Skeletal muscle tissue (tissue), 4 donors: Measurements from ENCODE around the gene SLC25A52. TPM values are rescaled to one million over a fixed set of nuclear protein-coding genes. Genes with fewer than 3 reads are reported as not detected.

ENCODE experiments used
- H3K27ac ChIP-seq: one replicate; pipeline ENCODE4 v1.7.0; 2013; ENCODE audit warnings: mild to moderate bottlenecking, low read depth, low read length, inconsistent platforms
- H3K27me3 ChIP-seq, 3 donors: one replicate each; pipeline ENCODE4 v1.7.0; 2013; ENCODE audit warnings: low read length in 3 of 3; ENCODE audit not compliant: control insufficient read depth in 3 of 3, insufficient read depth in 3 of 3
- H3K36me3 ChIP-seq, 3 donors: one replicate each; pipeline ENCODE4 v1.7.0; 2013; ENCODE audit warnings: low read length in 3 of 3; ENCODE audit not compliant: control insufficient read depth in 3 of 3, insufficient read depth in 3 of 3
- H3K4me1 ChIP-seq, 3 donors: one replicate each; pipeline ENCODE4 v1.7.0; 2013; ENCODE audit warnings: low read length in 3 of 3, mild to moderate bottlenecking in 3 of 3; ENCODE audit not compliant: control insufficient read depth in 3 of 3, insufficient read depth in 3 of 3
- H3K4me3 ChIP-seq, 3 donors: one replicate each; pipeline ENCODE4 v1.7.0; 2013; ENCODE audit warnings: low read length in 3 of 3
- H3K9ac ChIP-seq, 3 donors: one replicate each; pipeline ENCODE4 v1.7.0; 2013; ENCODE audit warnings: low read length in 3 of 3, mild to moderate bottlenecking in 3 of 3, moderate library complexity in 2 of 3, low read depth in 1 of 3
- H3K9me3 ChIP-seq, 3 donors: one replicate each; pipeline ENCODE4 v1.7.0; 2013; ENCODE audit warnings: low read length in 3 of 3; ENCODE audit not compliant: control insufficient read depth in 3 of 3
- total RNA-seq: library from RNA; depleted of rRNA; stranded (reverse); fragments of >200 nt; gene quantifications from one replicate; pipeline ENCODE4 v1.2.3, GENCODE V29; 2014
- donor health status: Osteomylitis.

Gene SLC25A52
- total RNA-seq, 1 donor from 2014 or later, result not detected

GRCh38 chr18:31723639-31723989 is 37.1 kb downstream of the SLC25A52 start:
- Histone ChIP-seq H3K27me3 (no peaks in the 10 kb centered on the region), H3K9ac (peak overlapping the region; percentile 19 to 88 (median 53)), H3K4me3 (peak overlapping the region; percentile 64 to 79 (median 78)), H3K9me3 (no peaks in the 10 kb centered on the region), H3K27ac (peak overlapping the region; percentile 79), H3K36me3 (no peaks in the 10 kb centered on the region), H3K4me1 (peaks cover 14 to 15% (median 15%) of the 10 kb centered on the region in 3 donors)

- H3K27me3 ChIP-seq, result no peaks in the 10 kb centered on the region
- no peak overlapping the region for H3K9ac ChIP-seq
- H3K36me3 ChIP-seq, result no peaks in the 10 kb centered on the region
- H3K4me1 ChIP-seq, result peaks cover 14 to 15% (median 15%) of the 10 kb centered on the region in 3 donors
- no peaks in the 10 kb centered on the region for H3K9me3 ChIP-seq
- H3K27ac ChIP-seq, result no peak overlapping the region
- no peak overlapping the region for H3K4me3 ChIP-seq
Measured at GRCh38 chr18:31722369-31722957, 38.2 kb downstream of the SLC25A52 start.

DNA sequence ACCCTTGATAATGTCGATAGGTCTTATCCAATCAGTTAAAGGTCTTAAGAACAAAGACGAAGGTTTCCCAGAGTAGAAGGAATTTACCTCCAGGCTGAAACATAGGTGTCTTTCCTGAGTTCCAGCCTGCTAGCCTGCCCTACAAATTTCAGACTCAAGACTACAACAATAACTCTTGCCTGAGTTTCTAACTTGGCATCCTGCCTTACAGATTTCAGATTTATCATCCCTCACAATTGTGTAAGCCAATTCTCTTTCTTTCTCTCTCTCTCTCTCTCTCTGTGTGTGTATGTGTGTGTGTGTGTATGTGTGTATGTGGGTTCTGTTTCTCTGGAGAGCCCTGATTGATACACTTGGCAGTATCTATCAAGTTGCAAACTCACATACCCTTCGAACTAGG is 39.1 kb downstream of the SLC25A52 start:
- Histone ChIP-seq H3K27ac (no peak overlapping the region), H3K36me3 (no peaks in the 10 kb centered on the region), H3K4me3 (no peak overlapping the region), H3K9me3 (no peaks in the 10 kb centered on the region), H3K4me1 (peaks cover 14 to 15% (median 15%) of the 10 kb centered on the region in 3 donors), H3K9ac (no peak overlapping the region), H3K27me3 (no peaks in the 10 kb centered on the region)

DNA sequence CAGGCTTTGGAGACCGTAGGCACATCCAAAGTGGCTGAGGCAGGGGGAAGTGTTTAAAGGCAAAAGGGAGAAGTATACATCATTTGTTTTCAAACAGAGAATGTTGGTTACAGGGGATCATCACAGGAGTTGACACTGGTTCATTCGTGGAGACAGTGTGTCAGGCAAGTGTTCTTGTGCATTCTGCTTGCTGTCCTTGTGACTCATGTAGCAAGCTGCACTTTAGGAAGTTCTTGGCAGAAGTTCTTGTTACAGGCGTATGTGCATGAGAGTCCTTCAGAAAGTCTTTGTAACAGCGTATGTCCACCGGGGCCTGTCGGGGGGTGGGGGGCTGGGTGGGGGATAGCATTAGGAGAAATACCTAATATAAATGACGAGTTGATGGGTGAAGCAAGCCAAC is 39.8 kb downstream of the SLC25A52 start:
- Histone ChIP-seq H3K36me3 (no peaks in the 10 kb centered on the region), H3K4me1 (peaks cover 14 to 15% (median 15%) of the 10 kb centered on the region in 3 donors), H3K27me3 (no peaks in the 10 kb centered on the region), H3K27ac (no peak overlapping the region), H3K9me3 (no peaks in the 10 kb centered on the region), H3K4me3 (no peak overlapping the region), H3K9ac (no peak overlapping the region)

GRCh38 chr18:31719363-31720006 is 41.2 kb downstream of the SLC25A52 start:
- Histone ChIP-seq H3K9me3 (no peaks in the 10 kb centered on the region), H3K4me1 (peaks cover 7 to 15% (median 7%) of the 10 kb centered on the region in 3 donors), H3K27me3 (no peaks in the 10 kb centered on the region), H3K27ac (no peak overlapping the region), H3K4me3 (no peak overlapping the region), H3K9ac (no peak overlapping the region), H3K36me3 (no peaks in the 10 kb centered on the region)

GRCh38 chr18:31718386-31718785 is 42.3 kb downstream of the SLC25A52 start:
- no peaks in the 10 kb centered on the region for H3K9me3 ChIP-seq
- H3K4me1 ChIP-seq, result peaks cover 4 to 12% (median 6%) of the 10 kb centered on the region in 3 donors
- H3K27me3 ChIP-seq, result no peaks in the 10 kb centered on the region
- no peak overlapping the region for H3K9ac ChIP-seq
- H3K27ac ChIP-seq, result no peak overlapping the region
- no peak overlapping the region for H3K4me3 ChIP-seq
- no peaks in the 10 kb centered on the region for H3K36me3 ChIP-seq

DNA sequence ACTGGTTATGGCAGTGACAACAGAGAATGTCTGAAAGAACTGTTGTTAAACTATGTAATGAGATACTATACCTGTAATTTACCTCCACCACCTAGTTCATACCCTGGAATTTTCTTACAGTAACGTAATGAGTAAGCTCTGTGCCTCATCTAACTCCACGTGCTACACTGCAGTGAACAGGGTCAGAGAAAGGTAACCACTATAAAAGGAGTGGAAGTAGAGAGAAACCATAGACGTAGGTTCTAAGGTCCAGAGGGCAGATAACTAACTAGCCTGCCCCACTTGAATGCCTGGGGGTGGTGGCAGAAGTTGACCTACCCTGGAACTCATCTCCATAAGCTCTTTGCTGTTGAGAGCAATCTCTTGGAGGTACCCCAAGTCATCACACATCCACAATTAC is 44.3 kb downstream of the SLC25A52 start:
- Histone ChIP-seq H3K9ac (no peak overlapping the region), H3K4me3 (no peak overlapping the region), H3K27me3 (no peaks in the 10 kb centered on the region), H3K36me3 (no peaks in the 10 kb centered on the region), H3K4me1 (peaks cover 0 to 4% (median 0%) of the 10 kb centered on the region in 3 donors), H3K9me3 (no peaks in the 10 kb centered on the region), H3K27ac (no peak overlapping the region)

DNA sequence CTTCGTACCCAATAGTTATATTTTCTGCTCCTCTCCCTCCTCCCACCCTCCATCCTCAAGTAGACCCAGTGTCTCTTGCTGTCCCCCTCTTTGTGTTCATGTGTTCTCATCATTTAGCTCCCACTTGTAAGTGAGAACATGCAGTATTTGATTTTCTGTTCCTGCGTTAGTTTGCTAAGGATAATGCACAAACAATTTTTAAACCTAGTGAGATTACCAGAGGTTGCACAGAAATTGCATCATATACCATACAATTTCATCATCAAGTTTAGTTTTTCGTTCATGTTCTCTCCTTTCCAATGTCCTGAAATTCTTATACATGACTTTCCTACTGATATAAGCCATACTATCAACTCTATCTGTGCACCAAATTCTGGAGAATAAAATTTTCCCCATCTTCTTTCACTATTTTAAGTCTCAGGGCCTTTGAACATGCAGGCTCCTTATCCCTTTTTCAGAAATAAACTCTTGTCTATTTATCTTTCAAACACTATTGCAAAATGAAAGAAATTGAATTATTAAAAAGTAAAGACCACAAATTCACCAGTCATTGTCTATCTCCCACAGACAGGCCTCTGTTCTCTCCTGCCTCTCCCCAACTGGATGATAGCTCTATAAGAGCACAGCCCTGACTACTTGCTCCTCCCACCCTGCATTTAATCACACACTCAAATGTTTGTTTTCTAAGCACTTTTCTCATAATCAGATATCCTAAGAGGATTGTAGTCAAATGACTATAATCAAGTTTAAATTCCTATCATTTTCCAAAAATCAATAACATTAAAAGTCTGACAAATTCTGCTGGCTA is 49.1 kb downstream of the SLC25A52 start:
- Histone ChIP-seq H3K36me3 (no peaks in the 10 kb centered on the region), H3K4me1 (no peaks in the 10 kb centered on the region), H3K4me3 (no peak overlapping the region), H3K27me3 (no peaks in the 10 kb centered on the region), H3K9ac (no peak overlapping the region), H3K27ac (no peak overlapping the region), H3K9me3 (no peaks in the 10 kb centered on the region)

GRCh38 chr18:31710826-31711225 is 49.9 kb downstream of the SLC25A52 start:
- Histone ChIP-seq H3K27me3 (no peaks in the 10 kb centered on the region), H3K36me3 (no peaks in the 10 kb centered on the region), H3K9ac (no peak overlapping the region), H3K9me3 (no peaks in the 10 kb centered on the region), H3K4me1 (no peaks in the 10 kb centered on the region), H3K4me3 (no peak overlapping the region), H3K27ac (no peak overlapping the region)
